ENCODE measurements around the gene PGM5.

DNA sequence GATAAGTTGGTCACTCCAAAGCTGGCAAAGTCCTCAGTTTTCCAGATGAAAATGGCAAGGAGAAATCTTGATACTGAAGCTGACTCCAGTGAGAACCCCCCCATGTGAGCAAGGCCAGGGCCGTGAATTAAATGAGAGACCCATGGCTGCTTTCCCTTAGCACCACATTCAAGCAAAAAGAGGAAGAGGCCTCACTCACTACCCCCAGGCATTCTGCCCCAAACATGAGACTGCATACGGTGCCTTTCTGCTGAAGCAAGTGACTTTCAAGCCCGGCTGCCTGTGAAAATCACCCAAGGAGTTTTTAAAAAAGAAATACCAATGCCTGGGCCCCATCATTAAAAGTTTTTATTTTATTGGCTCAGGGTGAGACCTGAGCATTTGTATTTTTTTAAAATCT is 117.4 kb downstream of the PGM5 start:
- TF ChIP-seq, protein P1, sequence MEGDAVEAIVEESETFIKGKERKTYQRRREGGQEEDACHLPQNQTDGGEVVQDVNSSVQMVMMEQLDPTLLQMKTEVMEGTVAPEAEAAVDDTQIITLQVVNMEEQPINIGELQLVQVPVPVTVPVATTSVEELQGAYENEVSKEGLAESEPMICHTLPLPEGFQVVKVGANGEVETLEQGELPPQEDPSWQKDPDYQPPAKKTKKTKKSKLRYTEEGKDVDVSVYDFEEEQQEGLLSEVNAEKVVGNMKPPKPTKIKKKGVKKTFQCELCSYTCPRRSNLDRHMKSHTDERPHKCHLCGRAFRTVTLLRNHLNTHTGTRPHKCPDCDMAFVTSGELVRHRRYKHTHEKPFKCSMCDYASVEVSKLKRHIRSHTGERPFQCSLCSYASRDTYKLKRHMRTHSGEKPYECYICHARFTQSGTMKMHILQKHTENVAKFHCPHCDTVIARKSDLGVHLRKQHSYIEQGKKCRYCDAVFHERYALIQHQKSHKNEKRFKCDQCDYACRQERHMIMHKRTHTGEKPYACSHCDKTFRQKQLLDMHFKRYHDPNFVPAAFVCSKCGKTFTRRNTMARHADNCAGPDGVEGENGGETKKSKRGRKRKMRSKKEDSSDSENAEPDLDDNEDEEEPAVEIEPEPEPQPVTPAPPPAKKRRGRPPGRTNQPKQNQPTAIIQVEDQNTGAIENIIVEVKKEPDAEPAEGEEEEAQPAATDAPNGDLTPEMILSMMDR (conservative IDR thresholded peaks at IDR 0.05; ENCODE audit: low read depth, low read length), result no peak
- no peak for TF ChIP-seq EZH2 (IDR thresholded peaks at IDR 0.05; ENCODE audit: low read length, unreplicated experiment)

All from PC-3 (cell line).